Measurements from ENCODE around the gene PAPLN.
A peak's percentile ranks its signal among the peaks of the same experiment; 100 is the strongest.

Gene PAPLN

DNA sequence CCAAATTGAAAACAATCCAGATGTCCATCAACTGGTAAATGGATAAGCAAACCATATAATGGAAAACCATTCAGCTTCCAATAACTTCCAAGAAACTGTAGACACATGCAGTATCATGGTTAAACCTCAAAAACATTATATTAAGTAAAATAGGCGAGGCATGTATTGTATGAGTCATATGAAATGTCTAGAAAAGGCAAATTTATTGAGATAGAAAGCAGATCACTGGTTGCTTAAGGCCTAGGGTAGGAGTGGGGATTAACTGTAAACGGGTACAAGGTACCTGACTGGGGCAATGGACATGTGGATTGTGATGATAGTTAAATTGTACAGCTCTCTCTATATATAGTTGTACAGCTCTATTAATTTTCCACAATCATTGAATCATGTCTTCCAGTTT, 21.3 kb upstream of the PAPLN start:
- TF ChIP-seq CTCF (IDR thresholded peaks at IDR 0.05; ENCODE audit: extremely low read depth, insufficient read depth, missing control alignments) = no peak
- in situ Hi-C loops (cut with MboI; ENCODE audit: low pct_unique_long_range_greater_than_20kb, low sequenced_read_pairs, unreplicated experiment) = no loop called here
- DNase-seq (ENCODE audit: low spot score) = no peak

DNA sequence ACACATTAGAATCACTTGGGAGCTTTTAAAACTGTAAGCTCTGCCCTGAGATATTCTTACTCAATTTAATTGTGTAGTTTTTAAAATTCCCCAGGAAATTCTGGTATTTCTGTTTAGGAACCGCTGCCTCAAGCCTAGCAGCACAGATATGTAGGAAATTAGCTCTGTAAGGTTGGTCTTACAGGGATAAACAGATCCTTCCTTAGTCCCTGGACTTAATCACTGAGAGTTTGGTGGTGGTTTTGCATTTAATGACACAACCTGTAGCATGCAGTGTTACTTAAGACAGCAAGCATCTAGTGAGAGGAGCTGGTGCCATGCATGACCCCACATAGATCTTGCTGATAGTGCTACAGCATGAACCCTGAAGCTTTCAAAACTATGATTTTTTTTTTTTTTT, 19.9 kb upstream of the PAPLN start:
- in situ Hi-C loops (cut with MboI; ENCODE audit: low pct_unique_long_range_greater_than_20kb, low sequenced_read_pairs, unreplicated experiment) = no loop called here
- DNase-seq (ENCODE audit: low spot score) = no peak
- no peak for TF ChIP-seq CTCF (IDR thresholded peaks at IDR 0.05; ENCODE audit: extremely low read depth, insufficient read depth, missing control alignments)

- DNase-seq (ENCODE audit: low spot score) = no peak
- in situ Hi-C loops (cut with MboI; ENCODE audit: low pct_unique_long_range_greater_than_20kb, low sequenced_read_pairs, unreplicated experiment) = no loop called here
- TF ChIP-seq CTCF (IDR thresholded peaks at IDR 0.05; ENCODE audit: extremely low read depth, insufficient read depth, missing control alignments) = no peak
Observed at GRCh38 chr14:73220061-73220460, 17.2 kb upstream of the PAPLN start.

DNA sequence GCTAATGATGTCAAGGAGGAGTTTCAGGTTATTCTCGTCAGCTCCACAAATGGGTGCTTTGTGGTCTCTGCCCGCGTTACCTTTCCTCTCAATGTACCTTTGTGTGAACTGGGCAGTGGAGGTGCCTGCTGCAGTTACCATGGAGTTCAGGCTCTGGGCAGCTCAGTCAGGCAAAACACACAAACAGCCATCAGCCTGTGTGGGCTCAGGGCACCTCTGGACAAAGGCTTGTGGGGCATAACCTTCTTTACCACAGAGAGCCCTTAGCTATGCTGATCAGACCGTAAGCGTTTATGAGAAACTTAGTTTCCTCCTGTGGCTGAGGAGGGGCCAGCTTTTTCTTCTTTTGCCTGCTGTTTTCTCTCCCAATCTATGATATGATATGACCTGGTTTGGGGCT, 16.7 kb upstream of the PAPLN start:
- DNase-seq (ENCODE audit: low spot score) = no peak
- TF ChIP-seq CTCF (IDR thresholded peaks at IDR 0.05; ENCODE audit: extremely low read depth, insufficient read depth, missing control alignments) = no peak
- in situ Hi-C loops (cut with MboI; ENCODE audit: low pct_unique_long_range_greater_than_20kb, low sequenced_read_pairs, unreplicated experiment) = no loop called here

DNA sequence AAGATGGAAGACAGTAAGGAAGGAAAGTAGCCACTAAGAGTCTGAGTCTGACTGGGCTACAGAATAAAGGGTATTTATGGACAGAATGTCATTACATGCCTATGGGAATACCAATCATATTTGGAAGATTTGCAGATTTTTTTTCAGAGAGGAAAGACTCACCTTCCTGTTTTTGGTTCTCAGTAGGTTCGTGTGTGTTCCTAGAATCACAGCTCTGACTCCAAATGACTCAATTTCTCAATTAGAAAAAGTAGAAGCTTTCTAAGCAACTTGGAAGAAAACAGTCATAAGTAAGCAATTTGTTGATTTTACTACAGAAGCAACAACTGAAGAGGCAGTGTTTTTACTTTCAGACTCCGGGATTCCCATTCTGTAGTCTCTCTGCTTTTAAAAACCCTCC, 15.4 kb upstream of the PAPLN start:
- no peak for TF ChIP-seq CTCF (IDR thresholded peaks at IDR 0.05; ENCODE audit: extremely low read depth, insufficient read depth, missing control alignments)
- DNase-seq (ENCODE audit: low spot score) = no peak
- in situ Hi-C loops (cut with MboI; ENCODE audit: low pct_unique_long_range_greater_than_20kb, low sequenced_read_pairs, unreplicated experiment) = no loop called here

- no peak for DNase-seq (ENCODE audit: low spot score)
- in situ Hi-C loops (cut with MboI; ENCODE audit: low pct_unique_long_range_greater_than_20kb, low sequenced_read_pairs, unreplicated experiment) = no loop called here
- peak; percentile 16 for TF ChIP-seq CTCF (IDR thresholded peaks at IDR 0.05; ENCODE audit: extremely low read depth, insufficient read depth, missing control alignments)
Observed at GRCh38 chr14:73223049-73223448, 14.3 kb upstream of the PAPLN start.

DNA sequence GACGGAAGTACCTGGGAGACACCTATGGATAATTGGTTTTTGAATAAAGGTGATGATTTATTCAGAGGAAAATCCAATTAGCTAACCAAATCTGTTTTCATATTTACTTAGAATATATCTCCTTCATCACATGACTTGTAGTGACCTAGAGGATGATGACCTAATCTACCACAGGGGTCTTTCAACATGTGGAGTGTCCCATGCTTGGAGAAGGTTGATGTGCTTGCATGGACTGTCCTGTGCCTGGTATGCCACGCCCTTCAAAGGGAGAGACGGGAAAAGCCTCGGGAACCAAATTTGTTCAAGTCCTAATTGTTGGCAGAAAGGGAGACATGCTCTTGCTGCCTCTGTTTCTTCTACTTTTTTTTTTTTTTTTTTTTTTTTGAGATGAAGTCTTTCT, 11.8 kb upstream of the PAPLN start:
- DNase-seq (ENCODE audit: low spot score) = no peak
- in situ Hi-C loops (cut with MboI; ENCODE audit: low pct_unique_long_range_greater_than_20kb, low sequenced_read_pairs, unreplicated experiment) = no loop called here
- TF ChIP-seq CTCF (IDR thresholded peaks at IDR 0.05; ENCODE audit: extremely low read depth, insufficient read depth, missing control alignments) = no peak
